ENCODE measurements around the gene PRKRA. TPM values are rescaled to one million over a fixed set of nuclear protein-coding genes. Genes with fewer than 3 reads are reported as not detected.

The PRKRA gene
- total RNA-seq, 1 donor, result 60.9 TPM

GRCh38 chr2:178395295-178395694 lies 55.7 kb downstream of the PRKRA start:
- DNase-seq (ENCODE audit: low read depth), result no peak
- TF ChIP-seq, protein P1, sequence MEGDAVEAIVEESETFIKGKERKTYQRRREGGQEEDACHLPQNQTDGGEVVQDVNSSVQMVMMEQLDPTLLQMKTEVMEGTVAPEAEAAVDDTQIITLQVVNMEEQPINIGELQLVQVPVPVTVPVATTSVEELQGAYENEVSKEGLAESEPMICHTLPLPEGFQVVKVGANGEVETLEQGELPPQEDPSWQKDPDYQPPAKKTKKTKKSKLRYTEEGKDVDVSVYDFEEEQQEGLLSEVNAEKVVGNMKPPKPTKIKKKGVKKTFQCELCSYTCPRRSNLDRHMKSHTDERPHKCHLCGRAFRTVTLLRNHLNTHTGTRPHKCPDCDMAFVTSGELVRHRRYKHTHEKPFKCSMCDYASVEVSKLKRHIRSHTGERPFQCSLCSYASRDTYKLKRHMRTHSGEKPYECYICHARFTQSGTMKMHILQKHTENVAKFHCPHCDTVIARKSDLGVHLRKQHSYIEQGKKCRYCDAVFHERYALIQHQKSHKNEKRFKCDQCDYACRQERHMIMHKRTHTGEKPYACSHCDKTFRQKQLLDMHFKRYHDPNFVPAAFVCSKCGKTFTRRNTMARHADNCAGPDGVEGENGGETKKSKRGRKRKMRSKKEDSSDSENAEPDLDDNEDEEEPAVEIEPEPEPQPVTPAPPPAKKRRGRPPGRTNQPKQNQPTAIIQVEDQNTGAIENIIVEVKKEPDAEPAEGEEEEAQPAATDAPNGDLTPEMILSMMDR (IDR thresholded peaks at IDR 0.05; ENCODE audit: insufficient read depth, low read depth, low read length), result no peak
- no peak overlapping the region for H3K4me3 ChIP-seq (ENCODE audit: low read depth, low read length)

- no peak for DNase-seq (ENCODE audit: low read depth)
- H3K4me3 ChIP-seq (ENCODE audit: low read depth, low read length), result no peak overlapping the region
- TF ChIP-seq, protein P1 (IDR thresholded peaks at IDR 0.05; ENCODE audit: insufficient read depth, low read depth, low read length), result no peak
Measured at GRCh38 chr2:178394859-178395258, 56.1 kb downstream of the PRKRA start.

- no peak for DNase-seq (ENCODE audit: low read depth)
Measured at GRCh38 chr2:178392215-178392614, 58.8 kb downstream of the PRKRA start.

DNA sequence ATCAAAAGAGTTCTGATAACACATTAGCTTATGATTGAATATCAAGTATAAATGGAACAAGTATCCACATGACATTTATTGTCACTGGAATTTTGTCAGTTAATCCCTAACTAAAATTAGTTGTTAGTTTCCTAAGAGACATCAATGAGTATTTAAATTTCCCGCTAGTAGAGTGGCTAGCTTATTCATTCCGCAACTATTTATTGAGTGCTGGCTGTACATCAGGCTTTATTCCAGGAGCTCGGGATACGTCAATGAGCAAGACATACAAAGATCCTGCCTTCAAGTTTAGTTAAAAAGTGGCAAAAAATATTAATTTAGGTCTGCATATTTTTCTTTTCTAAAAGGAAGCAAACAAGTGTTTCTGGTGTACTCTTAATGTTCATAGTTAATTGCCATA lies 59.3 kb downstream of the PRKRA start:
- TF ChIP-seq, protein P1 (IDR thresholded peaks at IDR 0.05; ENCODE audit: insufficient read depth, low read depth, low read length), result no peak
- DNase-seq (ENCODE audit: low read depth), result no peak
- H3K4me3 ChIP-seq (ENCODE audit: low read depth, low read length), result no peak overlapping the region

More at GRCh38 chr2:178392215-178392614, 58.8 kb downstream of the PRKRA start:
- H3K4me3 ChIP-seq (ENCODE audit: low read depth, low read length), result no peak overlapping the region
- TF ChIP-seq, protein P1 (IDR thresholded peaks at IDR 0.05; ENCODE audit: insufficient read depth, low read depth, low read length), result no peak

- TF ChIP-seq, protein P1 (IDR thresholded peaks at IDR 0.05; ENCODE audit: insufficient read depth, low read depth, low read length), result no peak
- DNase-seq (ENCODE audit: low read depth), result no peak
- no peak overlapping the region for H3K4me3 ChIP-seq (ENCODE audit: low read depth, low read length)
Measured at GRCh38 chr2:178388287-178388686, 62.7 kb downstream of the PRKRA start.

GRCh38 chr2:178386986-178387597 lies 63.9 kb downstream of the PRKRA start:
- peak; percentile 20 for DNase-seq (ENCODE audit: low read depth)
- no peak overlapping the region for H3K4me3 ChIP-seq (ENCODE audit: low read depth, low read length)
- TF ChIP-seq, protein P1 (IDR thresholded peaks at IDR 0.05; ENCODE audit: insufficient read depth, low read depth, low read length), result no peak
